Stimulated activated CD4-positive, alpha-beta T cell treated with anti-CD3 and anti-CD28 coated beads, Interleukin-12 subunit alpha, Interleukin-12 subunit beta, amount 100 ng/mL, for 48 hours (primary cell): ENCODE measurements around the gene NFE2L2.
"Not testable (repeated sequence)": the region's sequence is repeated elsewhere in the genome, so short reads cannot be mapped to it uniquely, and the experiment has no call there.

Experiments
- DNase-seq, 3 donors: peaks; one replicate each; pipeline ENCODE4 v3.0.0-alpha.2; 2020; ENCODE audit warnings: low read depth in 2 of 3, low spot score in 1 of 3

The NFE2L2 gene

GRCh38 chr2:177264693-177265587 is at the start of gene NFE2L2:
Gene NFE2L2 (minus strand): TSS chr2:177264727. CDS start chr2:177264576, 151 bp downstream.
- DNase-seq = peak; percentile 88 to 91 (median 90)

GRCh38 chr2:177314194-177314593 is 49.7 kb upstream of the NFE2L2 start:
- DNase-seq = no peak

- DNase-seq = no peak
Measured at GRCh38 chr2:177313162-177313781, 48.7 kb upstream of the NFE2L2 start.

GRCh38 chr2:177312562-177312961 is 48.0 kb upstream of the NFE2L2 start:
- DNase-seq = no peak

GRCh38 chr2:177309672-177310309 is 45.3 kb upstream of the NFE2L2 start:
- not testable (repeated sequence) for DNase-seq

- no peak for DNase-seq
Measured at GRCh38 chr2:177306550-177306949, 42.0 kb upstream of the NFE2L2 start.

- no peak for DNase-seq
Measured at GRCh38 chr2:177303939-177304338, 39.4 kb upstream of the NFE2L2 start.

- no peak for DNase-seq
Measured at GRCh38 chr2:177302552-177302951, 38.0 kb upstream of the NFE2L2 start.

- DNase-seq = no peak
Measured at GRCh38 chr2:177298191-177298590, 33.7 kb upstream of the NFE2L2 start.

- DNase-seq = no peak
Measured at GRCh38 chr2:177296040-177296439, 31.5 kb upstream of the NFE2L2 start.

- no peak for DNase-seq
Measured at GRCh38 chr2:177295484-177295883, 31.0 kb upstream of the NFE2L2 start.

- peak in 1 of 3 donors; percentile 16 for DNase-seq
Measured at GRCh38 chr2:177291701-177292100, 27.2 kb upstream of the NFE2L2 start.

- no peak for DNase-seq
Measured at GRCh38 chr2:177289824-177290628, 25.5 kb upstream of the NFE2L2 start.

- no peak for DNase-seq
Measured at GRCh38 chr2:177287814-177288213, 23.3 kb upstream of the NFE2L2 start.

GRCh38 chr2:177285892-177286715 is 21.6 kb upstream of the NFE2L2 start:
- DNase-seq = no peak

GRCh38 chr2:177284531-177284930 is 20.0 kb upstream of the NFE2L2 start:
- DNase-seq = no peak

GRCh38 chr2:177283906-177284305 is 19.4 kb upstream of the NFE2L2 start:
- no peak for DNase-seq

GRCh38 chr2:177282787-177283572 is 18.5 kb upstream of the NFE2L2 start:
- DNase-seq = no peak

GRCh38 chr2:177282181-177282641 is 17.7 kb upstream of the NFE2L2 start:
- no peak for DNase-seq
